T-helper 1 cell treated with Interleukin-12 subunit alpha and Interleukin-12 subunit beta and Interleukin-4 antibody, amounts not matched to agents 30 ng/mL and 1 ng/mL, for 36 hours (primary cell): ENCODE data around the gene HS6ST2. TPM values are rescaled to one million over a fixed set of nuclear protein-coding genes. Genes with fewer than 3 reads are reported as not detected.
"Not testable (repeated sequence)": the region's sequence is repeated elsewhere in the genome, so short reads cannot be mapped to it uniquely, and the experiment has no call there.

Source experiments
- intact Hi-C: fragments of 100-400 bp; cut with micrococcal nuclease; formaldehyde crosslinking; loops from one replicate; pipeline ENCODE4 v1.15.1; 2024
- total RNA-seq: library from RNA; stranded (reverse); gene quantifications from 2 replicates; pipeline ENCODE4 v1.2.3, GENCODE V29; 2022

The HS6ST2 gene
- total RNA-seq, 1 donor from 2014 or later: 0.66 TPM

- intact Hi-C loops: not testable (repeated sequence)
Observed at GRCh38 chrX:132945055-132945599, 13.3 kb downstream of the HS6ST2 start.

- intact Hi-C loops: no loop called here
Observed at GRCh38 chrX:132940727-132941327, 17.6 kb downstream of the HS6ST2 start.

- intact Hi-C loops: no loop called here
Observed at GRCh38 chrX:132933170-132933569, 25.3 kb downstream of the HS6ST2 start.

GRCh38 chrX:132924426-132924825 is 34.0 kb downstream of the HS6ST2 start:
- intact Hi-C loops: no loop called here

- intact Hi-C loops: no loop called here
Observed at GRCh38 chrX:132918523-132918922, 39.9 kb downstream of the HS6ST2 start.

- intact Hi-C loops: no loop called here
Observed at GRCh38 chrX:132916349-132916748, 42.1 kb downstream of the HS6ST2 start.

- intact Hi-C loops: no loop called here
Observed at GRCh38 chrX:132909643-132910042, 48.8 kb downstream of the HS6ST2 start.

- intact Hi-C loops: no loop called here
Observed at GRCh38 chrX:132908891-132909290, 49.5 kb downstream of the HS6ST2 start.

- intact Hi-C loops: no loop called here
Observed at GRCh38 chrX:132900633-132901293, 57.7 kb downstream of the HS6ST2 start.

GRCh38 chrX:132887569-132887968 is 70.9 kb downstream of the HS6ST2 start:
- intact Hi-C loops: no loop called here

GRCh38 chrX:132883358-132883915 is 75.0 kb downstream of the HS6ST2 start:
- intact Hi-C loops: no loop called here

- intact Hi-C loops: not testable (repeated sequence)
Observed at GRCh38 chrX:132880753-132881152, 77.7 kb downstream of the HS6ST2 start.

- intact Hi-C loops: no loop called here
Observed at GRCh38 chrX:132877954-132878536, 80.4 kb downstream of the HS6ST2 start.

- intact Hi-C loops: no loop called here
Observed at GRCh38 chrX:132876523-132877338, 81.7 kb downstream of the HS6ST2 start.

- intact Hi-C loops: no loop called here
Observed at GRCh38 chrX:132875650-132876522, 82.5 kb downstream of the HS6ST2 start.

GRCh38 chrX:132862562-132862961 is 95.9 kb downstream of the HS6ST2 start:
- intact Hi-C loops: no loop called here

GRCh38 chrX:132861076-132861475 is 97.4 kb downstream of the HS6ST2 start:
- intact Hi-C loops: no loop called here

- intact Hi-C loops: no loop called here
Observed at GRCh38 chrX:132860200-132860599, 98.2 kb downstream of the HS6ST2 start.

GRCh38 chrX:132858018-132858417 is 100.4 kb downstream of the HS6ST2 start:
- intact Hi-C loops: loop anchor here (5.0 to 10.0 kb wide), 3 partner anchors 97 to 643 kb away; partner anchors contain the start of genes HS6ST2 and RAP2C

- intact Hi-C loops: loop anchor here (5.0 to 10.0 kb wide), 3 partner anchors 99 to 641 kb away; partner anchors contain the start of genes HS6ST2 and RAP2C
Observed at GRCh38 chrX:132855780-132856341, 102.6 kb downstream of the HS6ST2 start.
